Stimulated activated CD4-positive, alpha-beta T cell treated with anti-CD3 and anti-CD28 coated beads, TNF-alpha, amount 100 ng/mL, for 24 hours (primary cell): ENCODE measurements around the gene SMAD5.

ENCODE experiments used
- DNase-seq, 3 experiments: peaks; one replicate each; pipeline ENCODE4 v3.0.0-alpha.2; 2020; ENCODE audit warnings: low read depth in 3 of 3

SMAD5 gene

GRCh38 chr5:136195971-136196820, 63.6 kb downstream of the SMAD5 start:
- DNase-seq, result no peak

GRCh38 chr5:136197462-136198142, 65.0 kb downstream of the SMAD5 start:
- DNase-seq, result no peak

- DNase-seq, result no peak
Measured at GRCh38 chr5:136198453-136198852, 65.8 kb downstream of the SMAD5 start.

- DNase-seq, result no peak
Measured at GRCh38 chr5:136199408-136199807, 66.8 kb downstream of the SMAD5 start.

- DNase-seq, result no peak
Measured at GRCh38 chr5:136200130-136200529, 67.5 kb downstream of the SMAD5 start.

- DNase-seq, result no peak
Measured at GRCh38 chr5:136200761-136201160, 68.1 kb downstream of the SMAD5 start.

- DNase-seq, result no peak
Measured at GRCh38 chr5:136201870-136202269, 69.2 kb downstream of the SMAD5 start.

GRCh38 chr5:136202469-136203205, 70.0 kb downstream of the SMAD5 start:
- no peak for DNase-seq

GRCh38 chr5:136203303-136203922, 70.8 kb downstream of the SMAD5 start:
- no peak for DNase-seq

GRCh38 chr5:136205061-136205702, 72.5 kb downstream of the SMAD5 start:
- no peak for DNase-seq

- DNase-seq, result no peak
Measured at GRCh38 chr5:136205941-136206340, 73.3 kb downstream of the SMAD5 start.

GRCh38 chr5:136206361-136206760, 73.7 kb downstream of the SMAD5 start:
- no peak for DNase-seq

- no peak for DNase-seq
Measured at GRCh38 chr5:136207631-136208030, 75.0 kb downstream of the SMAD5 start.

GRCh38 chr5:136208916-136209315, 76.3 kb downstream of the SMAD5 start:
- no peak for DNase-seq

- DNase-seq, result no peak
Measured at GRCh38 chr5:136209346-136209910, 76.8 kb downstream of the SMAD5 start.

GRCh38 chr5:136210259-136210658, 77.6 kb downstream of the SMAD5 start:
- DNase-seq, result no peak

GRCh38 chr5:136211282-136212040, 78.8 kb downstream of the SMAD5 start:
- no peak for DNase-seq

- DNase-seq, result peak; percentile 3 to 37 (median 8)
Measured at GRCh38 chr5:136212252-136212721, 79.6 kb downstream of the SMAD5 start.

GRCh38 chr5:136213919-136214493, 81.4 kb downstream of the SMAD5 start:
- no peak for DNase-seq

GRCh38 chr5:136215812-136216211, 83.2 kb downstream of the SMAD5 start:
- DNase-seq, result no peak
